VCaP (cell line): ENCODE data around the gene RGL1.
"Not testable (repeated sequence)": the region's sequence is repeated elsewhere in the genome, so short reads cannot be mapped to it uniquely, and the experiment has no call there.

Source experiments
- H3K27ac ChIP-seq: fragments of 450-650 bp; 2 replicates; pipeline ENCODE4 v1.5.1; 2017
- TF ChIP-seq, protein P1 (sequence below): fragments of 450-650 bp; conservative IDR thresholded peaks from 2 replicates; pipeline ENCODE4 v1.5.1; 2017; ENCODE audit warnings: mild to moderate bottlenecking, moderate library complexity

RGL1 gene

DNA sequence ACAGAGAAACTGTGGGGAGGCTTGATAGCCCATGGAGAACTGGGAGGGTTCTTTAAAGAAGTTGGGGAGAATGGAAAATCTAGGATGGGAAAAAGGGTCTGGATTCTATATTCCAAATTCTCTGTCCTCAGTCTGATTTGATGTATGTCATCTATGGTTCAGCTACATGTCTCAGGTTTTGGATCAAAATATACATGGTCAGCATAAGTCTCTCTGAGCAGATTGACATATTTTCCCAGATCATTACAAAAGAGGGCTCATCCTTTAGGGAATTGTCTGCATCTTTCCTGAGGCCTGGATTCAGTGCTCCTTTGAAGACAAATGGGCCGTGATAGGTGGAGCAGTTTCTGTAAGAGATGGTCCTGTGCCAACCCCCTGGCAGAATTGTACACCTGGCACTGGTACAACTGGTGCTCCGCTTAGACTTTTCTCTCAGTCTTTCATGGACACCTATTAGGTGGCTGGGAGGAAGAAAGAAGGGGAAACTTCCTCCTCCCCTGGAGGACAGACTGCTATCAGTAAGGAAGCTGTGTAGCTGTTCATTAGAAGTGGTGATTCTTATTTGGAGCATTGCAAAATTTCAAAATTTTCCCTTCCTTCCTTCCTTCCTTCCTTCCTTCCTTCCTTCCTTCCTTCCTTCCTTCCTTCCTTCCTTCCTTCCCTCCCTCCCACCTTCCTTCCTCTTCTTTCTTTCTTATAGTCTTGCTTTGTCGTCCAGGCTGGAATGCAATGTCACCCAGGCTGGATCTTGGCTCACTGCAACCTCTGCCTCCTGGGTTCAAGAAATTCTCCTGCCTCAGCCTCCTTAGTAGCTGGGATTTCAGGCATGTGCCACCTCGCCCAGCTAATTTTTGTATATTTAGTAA lies 26.1 kb upstream of the RGL1 start:
- no peak overlapping the region for H3K27ac ChIP-seq
- TF ChIP-seq, protein P1, sequence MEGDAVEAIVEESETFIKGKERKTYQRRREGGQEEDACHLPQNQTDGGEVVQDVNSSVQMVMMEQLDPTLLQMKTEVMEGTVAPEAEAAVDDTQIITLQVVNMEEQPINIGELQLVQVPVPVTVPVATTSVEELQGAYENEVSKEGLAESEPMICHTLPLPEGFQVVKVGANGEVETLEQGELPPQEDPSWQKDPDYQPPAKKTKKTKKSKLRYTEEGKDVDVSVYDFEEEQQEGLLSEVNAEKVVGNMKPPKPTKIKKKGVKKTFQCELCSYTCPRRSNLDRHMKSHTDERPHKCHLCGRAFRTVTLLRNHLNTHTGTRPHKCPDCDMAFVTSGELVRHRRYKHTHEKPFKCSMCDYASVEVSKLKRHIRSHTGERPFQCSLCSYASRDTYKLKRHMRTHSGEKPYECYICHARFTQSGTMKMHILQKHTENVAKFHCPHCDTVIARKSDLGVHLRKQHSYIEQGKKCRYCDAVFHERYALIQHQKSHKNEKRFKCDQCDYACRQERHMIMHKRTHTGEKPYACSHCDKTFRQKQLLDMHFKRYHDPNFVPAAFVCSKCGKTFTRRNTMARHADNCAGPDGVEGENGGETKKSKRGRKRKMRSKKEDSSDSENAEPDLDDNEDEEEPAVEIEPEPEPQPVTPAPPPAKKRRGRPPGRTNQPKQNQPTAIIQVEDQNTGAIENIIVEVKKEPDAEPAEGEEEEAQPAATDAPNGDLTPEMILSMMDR: no peak

DNA sequence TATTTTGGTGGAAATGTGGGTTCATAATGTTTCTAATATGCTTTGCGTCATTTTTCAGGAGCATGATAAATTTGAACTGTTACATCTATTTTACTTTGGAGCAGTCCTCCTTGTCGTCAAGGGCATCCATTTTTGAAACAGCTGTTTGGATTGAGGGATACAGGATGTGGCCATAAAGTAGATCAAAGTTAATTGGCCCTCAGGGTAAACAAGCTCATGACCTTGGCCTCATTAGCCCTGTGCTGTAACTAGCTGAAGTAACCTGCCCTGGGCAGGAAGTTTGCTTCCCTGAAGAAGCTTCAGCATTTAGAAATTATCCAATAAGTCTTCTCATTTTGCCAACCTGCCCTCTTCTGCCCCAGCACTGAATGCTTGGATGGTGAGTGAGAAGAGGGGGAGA lies 24.8 kb upstream of the RGL1 start:
- TF ChIP-seq, protein P1: no peak
- H3K27ac ChIP-seq: no peak overlapping the region

DNA sequence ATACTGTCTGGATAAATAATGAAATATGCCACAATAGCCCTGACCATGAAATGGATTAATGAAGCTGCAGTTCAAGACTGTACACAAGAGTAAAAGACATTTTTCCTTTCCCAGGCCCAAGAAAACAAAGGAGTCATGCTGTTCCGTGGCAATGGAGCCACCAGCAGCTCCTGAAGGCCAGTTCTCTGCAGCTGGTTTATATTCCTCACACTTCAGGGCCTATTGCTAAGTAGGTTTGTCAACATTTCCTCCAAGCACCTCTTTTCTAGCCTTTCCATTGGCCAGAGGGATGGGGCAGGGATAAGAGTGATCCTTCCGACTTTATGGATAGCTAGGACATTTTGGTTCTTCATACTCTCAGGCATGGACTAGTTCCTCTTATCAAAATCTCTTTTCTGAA lies 24.2 kb upstream of the RGL1 start:
- H3K27ac ChIP-seq: no peak overlapping the region
- TF ChIP-seq, protein P1: no peak

DNA sequence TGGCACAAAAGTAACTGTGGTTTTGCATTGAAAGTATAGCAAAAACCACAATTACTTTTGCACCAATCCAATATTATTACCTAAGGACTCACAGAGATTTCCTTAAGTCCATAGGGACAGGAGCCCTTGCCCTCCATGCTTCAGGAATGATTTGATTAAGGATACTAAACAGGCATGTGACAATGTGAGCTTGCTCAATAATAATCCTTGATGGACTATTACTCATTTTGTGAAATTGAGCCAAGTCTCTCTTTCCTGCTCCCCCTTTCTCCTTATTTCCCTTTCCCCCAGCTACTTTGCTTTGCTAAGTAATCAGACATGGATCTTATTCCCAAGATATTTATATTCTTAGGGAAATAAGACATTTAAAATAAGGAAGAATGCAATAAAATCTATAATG lies 21.6 kb upstream of the RGL1 start:
- no peak overlapping the region for H3K27ac ChIP-seq
- TF ChIP-seq, protein P1: no peak

DNA sequence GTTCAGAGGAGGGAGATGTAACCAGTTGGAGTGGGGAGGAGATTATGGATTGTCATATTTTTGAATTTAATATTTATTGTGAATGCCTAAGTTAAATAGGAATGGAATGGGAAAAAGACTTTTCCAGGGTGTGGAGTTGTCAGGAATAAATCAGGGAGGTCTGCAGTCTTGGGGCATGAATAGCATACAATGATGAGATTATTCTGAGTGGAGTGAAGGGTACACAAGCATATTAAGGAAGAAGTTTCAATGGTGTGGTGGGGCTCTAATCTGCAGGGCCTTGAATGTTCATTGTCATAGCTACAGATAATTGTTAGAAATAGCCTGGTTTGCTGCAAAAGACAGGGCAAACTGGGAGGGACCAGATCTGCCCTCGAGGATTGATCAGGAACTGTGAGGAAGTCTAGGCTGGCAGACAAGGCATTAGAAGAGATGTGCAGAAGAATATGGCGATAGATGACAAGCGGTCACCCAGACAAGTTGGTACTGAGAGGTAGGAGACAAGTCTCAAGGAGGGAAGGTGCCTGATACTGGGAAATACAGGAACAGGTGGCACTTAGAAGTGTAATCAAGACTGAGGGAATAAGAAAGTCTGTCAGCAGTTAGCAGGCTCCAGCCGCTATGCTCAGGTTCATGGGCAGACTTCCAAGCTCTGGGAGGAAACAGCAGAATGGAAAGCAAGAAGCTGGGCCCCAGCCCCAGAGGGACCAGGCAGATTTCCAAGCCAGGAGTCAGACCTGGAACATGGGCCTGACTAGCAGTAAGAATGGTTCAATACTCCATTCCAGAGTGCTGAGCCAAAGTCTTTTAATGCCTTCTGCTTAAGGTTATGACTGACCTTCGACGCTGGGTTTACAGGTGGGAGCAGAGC lies 20.9 kb upstream of the RGL1 start:
- TF ChIP-seq, protein P1: no peak
- no peak overlapping the region for H3K27ac ChIP-seq

DNA sequence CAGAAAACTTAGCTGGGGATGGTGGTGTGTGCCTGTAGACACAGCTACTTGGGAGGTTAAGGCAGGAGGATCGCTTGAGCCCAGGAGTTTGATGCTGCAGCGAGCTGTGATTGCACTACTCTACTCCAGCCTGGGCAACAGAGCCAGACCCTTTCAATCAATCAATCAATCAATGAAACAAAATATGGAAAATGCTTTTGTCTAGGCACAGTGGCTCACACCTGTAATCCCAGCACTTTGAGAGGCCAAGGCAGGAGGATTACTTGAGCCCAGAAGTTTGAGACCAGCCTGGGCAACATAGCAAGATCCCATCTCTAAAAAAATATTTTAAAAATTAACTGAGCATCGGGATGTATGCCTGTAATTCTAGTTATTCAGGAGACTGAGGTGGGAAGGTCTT lies 19.0 kb upstream of the RGL1 start:
- H3K27ac ChIP-seq: not testable (repeated sequence)

DNA sequence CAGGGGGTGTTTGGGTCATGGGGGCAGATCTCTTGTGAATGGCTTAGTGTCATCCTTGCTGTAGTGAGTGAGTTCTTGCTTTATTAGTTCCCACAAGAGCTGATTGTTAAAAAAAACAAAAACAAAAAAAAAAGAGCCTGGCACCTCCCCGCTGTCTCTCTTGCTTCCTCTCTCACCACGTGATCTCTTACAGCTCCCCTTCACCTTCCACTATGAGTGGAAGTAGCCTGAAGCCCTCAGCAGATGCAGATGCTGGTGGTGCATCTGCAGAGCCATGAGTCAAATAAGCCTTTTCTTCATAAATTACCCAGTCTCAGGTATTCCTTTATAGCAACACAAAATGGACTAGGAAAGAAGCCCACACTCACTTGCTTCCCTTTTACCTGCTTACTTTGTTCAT lies 17.2 kb upstream of the RGL1 start:
- TF ChIP-seq, protein P1: no peak
- H3K27ac ChIP-seq: no peak overlapping the region
